Activated CD4-positive, alpha-beta T cell treated with anti-CD3 and anti-CD28 coated beads, Interleukin-2, amount 50 U/mL, for 48 hours (primary cell): ENCODE data around the gene FAM114A1.
"Not testable (repeated sequence)": the region's sequence is repeated elsewhere in the genome, so short reads cannot be mapped to it uniquely, and the experiment has no call there.

Source experiments
- DNase-seq, 2 experiments: peaks; one replicate each; pipeline ENCODE4 v3.0.0-alpha.2; 2020

The FAM114A1 gene

GRCh38 chr4:38941906-38942305 lies 74.3 kb downstream of the FAM114A1 start:
- not testable (repeated sequence) for DNase-seq

GRCh38 chr4:38943343-38943742 lies 75.7 kb downstream of the FAM114A1 start:
- no peak for DNase-seq

- DNase-seq, result no peak
Measured at GRCh38 chr4:38944440-38944839, 76.8 kb downstream of the FAM114A1 start.

GRCh38 chr4:38946919-38947318 lies 79.3 kb downstream of the FAM114A1 start:
- DNase-seq, result no peak

GRCh38 chr4:38948551-38948950 lies 80.9 kb downstream of the FAM114A1 start:
- no peak for DNase-seq

GRCh38 chr4:38949411-38950051 lies 81.9 kb downstream of the FAM114A1 start:
- no peak for DNase-seq

GRCh38 chr4:38950159-38950558 lies 82.6 kb downstream of the FAM114A1 start:
- no peak for DNase-seq

- no peak for DNase-seq
Measured at GRCh38 chr4:38950734-38951133, 83.1 kb downstream of the FAM114A1 start.

- no peak for DNase-seq
Measured at GRCh38 chr4:38951598-38951997, 84.0 kb downstream of the FAM114A1 start.

GRCh38 chr4:38952017-38952416 lies 84.4 kb downstream of the FAM114A1 start:
- DNase-seq, result no peak

GRCh38 chr4:38954727-38955126 lies 87.1 kb downstream of the FAM114A1 start:
- no peak for DNase-seq

GRCh38 chr4:38955957-38956356 lies 88.4 kb downstream of the FAM114A1 start:
- DNase-seq, result no peak

GRCh38 chr4:38957261-38957815 lies 89.7 kb downstream of the FAM114A1 start:
- no peak for DNase-seq

GRCh38 chr4:38957893-38958292 lies 90.3 kb downstream of the FAM114A1 start:
- DNase-seq, result no peak

- no peak for DNase-seq
Measured at GRCh38 chr4:38958453-38959190, 91.0 kb downstream of the FAM114A1 start.

GRCh38 chr4:38959248-38959647 lies 91.6 kb downstream of the FAM114A1 start:
- not testable (repeated sequence) for DNase-seq

GRCh38 chr4:38964942-38965775 lies 97.6 kb downstream of the FAM114A1 start:
- no peak for DNase-seq

GRCh38 chr4:38965866-38966265 lies 98.3 kb downstream of the FAM114A1 start:
- DNase-seq, result no peak

- DNase-seq, result no peak
Measured at GRCh38 chr4:38967260-38968095, 99.9 kb downstream of the FAM114A1 start.

GRCh38 chr4:38968668-38969067 lies 101.1 kb downstream of the FAM114A1 start:
- no peak for DNase-seq

GRCh38 chr4:38976308-38976707 lies 108.7 kb downstream of the FAM114A1 start:
- no peak for DNase-seq

GRCh38 chr4:38979081-38979480 lies 111.5 kb downstream of the FAM114A1 start:
- DNase-seq, result no peak
